ENCODE data around the gene PRKCA.

DNA sequence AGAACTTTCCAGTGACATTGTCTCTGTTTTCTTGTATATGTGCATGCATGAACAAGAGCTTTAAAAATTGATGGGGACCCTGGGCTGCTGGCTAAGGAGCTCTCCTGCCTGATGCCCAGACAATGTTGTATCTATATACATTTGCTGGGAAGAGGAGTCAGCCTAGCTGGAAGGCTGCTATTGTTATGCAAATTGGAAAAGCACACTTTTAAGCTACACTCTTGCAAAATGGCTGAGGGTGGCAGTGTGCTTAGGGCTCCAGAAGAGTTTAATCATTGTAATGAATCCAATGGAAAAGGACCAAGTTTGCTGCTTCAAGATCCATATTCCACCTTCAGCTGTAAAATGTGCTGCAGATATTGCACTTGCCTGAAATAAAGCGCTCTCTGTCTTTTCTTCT, 171.8 kb downstream of the PRKCA start:
- TF ChIP-seq CTCF (IDR thresholded peaks at IDR 0.05; ENCODE audit: low read depth, low read length): no peak
- no peak for TF ChIP-seq EZH2phosphoT487 (IDR thresholded peaks at IDR 0.05; ENCODE audit: low read depth)
